Mucosa of descending colon (tissue), 3 donors: ENCODE measurements around the gene TNRC6C. TPM values are rescaled to one million over a fixed set of nuclear protein-coding genes. Genes with fewer than 3 reads are reported as not detected.
A peak's percentile ranks its signal among the peaks of the same experiment; 100 is the strongest.

ENCODE experiments used
- ATAC-seq: fragments of 200-7000 bp; cut with Tn5 transposase; one replicate; pipeline ENCODE4 v1.9.1; 2020; ENCODE audit warnings: mild to moderate bottlenecking, moderate library complexity
- DNase-seq, 3 donors: peaks; one replicate each; pipeline ENCODE4 v3.0.0-alpha.2; 2020
- H3K36me3 ChIP-seq: fragments of 200-600 bp; one replicate; pipeline ENCODE4 v1.8.0; 2021; ENCODE audit warnings: low read depth, mild to moderate bottlenecking
- H3K4me1 ChIP-seq: fragments of 200-600 bp; one replicate; pipeline ENCODE4 v1.8.0; 2021; ENCODE audit warnings: low read depth, mild to moderate bottlenecking
- H3K4me3 ChIP-seq: fragments of 200-600 bp; one replicate; pipeline ENCODE4 v1.8.0; 2021; ENCODE audit warnings: mild to moderate bottlenecking
- H3K9me3 ChIP-seq: fragments of 200-600 bp; one replicate; pipeline ENCODE4 v1.8.0; 2021; ENCODE audit warnings: mild to moderate bottlenecking
- CTCF ChIP-seq: fragments of 200-600 bp; IDR thresholded peaks from one replicate; pipeline ENCODE4 v1.8.0; 2022; ENCODE audit warnings: antibody characterized with exemption, mild to moderate bottlenecking
- intact Hi-C, 2 donors: fragments of 100-400 bp; cut with DNase I in 1 of 2; cut with micrococcal nuclease in 1 of 2; formaldehyde crosslinking; loops; one replicate each; pipeline versions ENCODE4 v1.11.0 to v1.11.1; 2022; cut with DNase I, micrococcal nuclease
- total RNA-seq, 3 donors: library from RNA; stranded (reverse); fragmentation: NEBNext Ultra II Directional in 2 of 3; extraction: Animal tissue kit (Norgen Biotek cat#: 25700) in 2 of 3; gene quantifications; one replicate each; pipeline versions ENCODE4 v1.2.1 to v1.2.4, GENCODE V29; 2021 to 2023
- donor health status: DM: no; HTN: no; CAD: no; lungs with moderate emphysema.
- donor health status: DM: no; HTN: no; CAD: no.
- donor health status: DM: no; HTN: yes; CAD: no.

Gene TNRC6C
- total RNA-seq, 3 donors from 2014 or later: 13.7 to 32.6 (median 20.7) TPM

GRCh38 chr17:78039581-78039980 is 81.1 kb downstream of the TNRC6C start:
- H3K4me1 ChIP-seq: peaks cover 7% of the 10 kb centered on the region
- intact Hi-C loops: no loop called here
- DNase-seq: no peak
- no peak for ATAC-seq
- H3K36me3 ChIP-seq: no peaks in the 10 kb centered on the region
- H3K4me3 ChIP-seq: no peak overlapping the region
- H3K9me3 ChIP-seq: no peaks in the 10 kb centered on the region
- TF ChIP-seq CTCF: no peak

DNA sequence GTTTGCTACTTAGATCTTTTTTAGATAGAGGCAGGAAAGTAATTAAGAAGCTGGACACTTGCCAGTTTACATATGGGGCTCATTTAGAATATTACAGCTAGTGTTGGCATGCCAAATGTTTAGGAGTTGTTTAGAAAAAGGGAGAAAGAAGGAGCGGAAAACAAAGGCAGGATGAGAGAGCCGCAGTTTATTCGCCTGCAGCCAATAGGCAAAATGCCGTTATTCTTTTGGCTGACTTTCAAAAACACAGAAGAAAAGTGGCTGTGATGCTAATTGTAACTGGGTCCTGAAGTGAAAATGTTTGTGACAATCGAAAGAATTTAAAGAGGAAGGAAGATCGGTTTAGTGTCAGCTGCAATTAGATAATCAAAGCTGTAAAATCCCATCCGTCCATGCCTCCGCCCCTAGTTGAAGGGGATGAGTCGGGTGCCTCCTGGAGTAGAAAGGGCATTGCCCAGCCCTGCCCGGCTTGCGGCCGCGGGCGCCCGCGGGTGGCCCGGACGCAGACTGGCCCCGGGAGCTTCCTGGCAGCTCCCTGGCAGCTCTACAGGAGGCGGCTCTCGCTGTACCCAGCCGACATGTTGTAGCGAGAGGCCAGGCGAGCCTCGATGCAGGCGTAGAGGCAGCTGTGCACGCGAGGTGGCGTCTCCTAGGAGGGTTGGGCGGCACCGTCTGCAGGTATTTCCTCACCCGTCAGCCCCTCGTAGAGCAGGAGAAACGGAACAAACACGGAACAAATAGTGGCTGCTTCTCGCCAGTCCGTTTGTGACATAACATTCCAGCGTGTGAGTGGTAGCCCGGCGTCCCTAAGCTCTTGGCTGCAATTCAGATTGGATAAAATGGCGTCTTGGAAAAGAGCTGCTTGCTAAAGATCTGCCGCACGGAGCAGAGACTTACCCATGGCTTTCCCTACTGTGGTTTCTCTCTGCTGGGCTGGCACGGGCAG is 82.2 kb downstream of the TNRC6C start:
- H3K36me3 ChIP-seq: no peaks in the 10 kb centered on the region
- intact Hi-C loops: no loop called here
- no peaks in the 10 kb centered on the region for H3K9me3 ChIP-seq
- H3K4me3 ChIP-seq: no peak overlapping the region
- DNase-seq (peak; percentile 53 to 70 (median 57)), ATAC-seq (peak; percentile 94)
- H3K4me1 ChIP-seq: peaks cover 7% of the 10 kb centered on the region
- TF ChIP-seq CTCF: no peak

DNA sequence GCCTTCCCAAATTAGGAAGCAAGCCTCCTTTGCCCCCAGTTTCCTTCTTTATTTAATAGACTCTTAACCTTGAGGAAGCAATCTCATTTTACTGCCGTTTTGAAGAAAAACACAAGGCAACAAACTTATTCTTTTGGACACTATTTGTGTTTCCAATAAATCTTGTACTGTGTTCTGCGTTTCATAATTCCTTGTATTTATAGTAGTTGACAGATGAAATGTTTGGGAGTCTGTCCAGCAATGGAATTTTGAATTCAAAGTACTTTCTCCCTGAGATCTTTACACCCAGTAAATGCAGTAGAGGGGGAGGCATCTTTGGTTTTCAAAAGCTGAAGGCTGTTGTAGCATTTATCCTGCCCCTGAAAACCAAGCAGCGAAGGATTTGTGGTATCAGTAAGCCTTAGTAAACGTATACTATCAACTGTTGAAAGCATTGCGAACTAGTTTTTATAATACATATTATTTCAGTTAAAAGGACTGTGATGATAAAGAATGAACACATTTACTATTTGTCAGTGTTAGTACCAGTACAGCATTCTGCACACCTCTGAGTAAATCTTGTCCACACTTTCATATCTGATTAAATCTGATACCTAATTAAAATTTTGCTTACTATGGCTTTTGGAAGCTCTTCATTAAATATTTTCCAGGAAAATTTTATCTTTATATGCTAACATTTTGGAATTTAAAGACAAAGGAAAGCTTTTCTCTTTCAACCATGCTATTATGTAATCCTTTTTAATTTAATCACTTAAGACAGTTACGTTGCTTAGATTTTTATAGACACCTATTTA is 83.1 kb downstream of the TNRC6C start:
- Histone ChIP-seq H3K4me1 (peaks cover 7% of the 10 kb centered on the region), H3K36me3 (no peaks in the 10 kb centered on the region), H3K9me3 (no peaks in the 10 kb centered on the region), H3K4me3 (no peak overlapping the region)
- intact Hi-C loops: no loop called here
- TF ChIP-seq CTCF: no peak
- no peak for ATAC-seq
- DNase-seq: no peak

DNA sequence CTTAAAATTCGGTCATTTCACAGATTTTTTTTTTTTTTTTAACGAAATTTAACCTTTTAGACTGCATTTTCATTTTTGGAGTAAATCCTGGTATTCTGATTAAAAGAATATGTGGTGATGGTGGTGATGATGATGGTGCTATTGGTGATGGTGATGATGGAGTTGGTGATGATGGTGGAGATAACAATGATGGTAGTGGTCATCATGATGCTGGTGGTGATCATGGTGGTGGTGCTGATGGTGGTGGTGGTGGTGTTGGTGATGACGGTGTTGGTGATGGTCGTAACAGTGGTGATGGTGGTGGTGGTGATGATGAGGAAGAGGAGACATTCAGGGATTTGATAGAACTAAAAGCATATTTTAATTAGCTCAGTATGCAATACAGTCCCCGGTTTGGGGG is 84.0 kb downstream of the TNRC6C start:
- H3K9me3 ChIP-seq: no peaks in the 10 kb centered on the region
- no peak for ATAC-seq
- H3K4me1 ChIP-seq: peaks cover 7% of the 10 kb centered on the region
- no peak for TF ChIP-seq CTCF
- H3K4me3 ChIP-seq: no peak overlapping the region
- no peaks in the 10 kb centered on the region for H3K36me3 ChIP-seq
- DNase-seq: no peak
- intact Hi-C loops: no loop called here

- intact Hi-C loops: no loop called here
- H3K36me3 ChIP-seq: no peaks in the 10 kb centered on the region
- no peak for TF ChIP-seq CTCF
- no peak for DNase-seq
- peaks cover 7% of the 10 kb centered on the region for H3K4me1 ChIP-seq
- no peak for ATAC-seq
- no peaks in the 10 kb centered on the region for H3K9me3 ChIP-seq
- no peak overlapping the region for H3K4me3 ChIP-seq
Measured at GRCh38 chr17:78043031-78043430, 84.5 kb downstream of the TNRC6C start.
